ENCODE results near the gene CD5L.

CD5L gene

GRCh38 chr1:157878059-157878458, 36.5 kb upstream of the CD5L start:
- no peaks in the 10 kb centered on the region for H3K36me3 ChIP-seq (ENCODE audit: insufficient read depth, low read length)
- H3K4me3 ChIP-seq (ENCODE audit: low read length, poor library complexity, severe bottlenecking): no peak overlapping the region
- H3F3A ChIP-seq (ENCODE audit: low read depth): no peaks in the 10 kb centered on the region
- no peaks in the 10 kb centered on the region for H3K4me1 ChIP-seq (ENCODE audit: insufficient read depth, low read length, poor library complexity, severe bottlenecking)
- H3K79me2 ChIP-seq (ENCODE audit: insufficient read depth, low read length): no peaks in the 10 kb centered on the region
- H3K9me2 ChIP-seq (replicated peaks; ENCODE audit: low read depth, low read length): no peaks in the 10 kb centered on the region
- no peaks in the 10 kb centered on the region for H3K9me3 ChIP-seq (ENCODE audit: insufficient read depth, low read depth, low read length)
- H4K20me1 ChIP-seq (ENCODE audit: insufficient read depth, low read length, poor library complexity, severe bottlenecking): no peaks in the 10 kb centered on the region
- no peak for TF ChIP-seq EZH2phosphoT487 (IDR thresholded peaks at IDR 0.05; ENCODE audit: borderline replicate concordance)
- peak; percentile 75 for TF ChIP-seq CTCF (conservative IDR thresholded peaks at IDR 0.05; ENCODE audit: low read length)
- no peaks in the 10 kb centered on the region for H3K27me3 ChIP-seq (ENCODE audit: insufficient read depth, low read length, poor library complexity, severe bottlenecking)
- peak overlapping the region; percentile 13; the same call in 1 of the 2 replicates for H2AFZ ChIP-seq (ENCODE audit: low read length)
- no peak overlapping the region for H3K4me2 ChIP-seq (ENCODE audit: low read depth, low read length, poor library complexity, severe bottlenecking)
- no peak overlapping the region for H3K9ac ChIP-seq (ENCODE audit: low read depth, low read length, poor library complexity, severe bottlenecking)

- Histone ChIP-seq H3K4me3 (ENCODE audit: low read length, poor library complexity, severe bottlenecking) (no peak overlapping the region), H3K9ac (ENCODE audit: low read depth, low read length, poor library complexity, severe bottlenecking) (no peak overlapping the region), H2AFZ (ENCODE audit: low read length) (no peak overlapping the region), H3K9me2 (replicated peaks; ENCODE audit: low read depth, low read length) (no peaks in the 10 kb centered on the region), H3K79me2 (ENCODE audit: insufficient read depth, low read length) (no peaks in the 10 kb centered on the region), H4K20me1 (ENCODE audit: insufficient read depth, low read length, poor library complexity, severe bottlenecking) (no peaks in the 10 kb centered on the region), H3F3A (ENCODE audit: low read depth) (no peaks in the 10 kb centered on the region), H3K9me3 (ENCODE audit: insufficient read depth, low read depth, low read length) (no peaks in the 10 kb centered on the region), H3K36me3 (ENCODE audit: insufficient read depth, low read length) (no peaks in the 10 kb centered on the region), H3K27me3 (ENCODE audit: insufficient read depth, low read length, poor library complexity, severe bottlenecking) (no peaks in the 10 kb centered on the region), H3K4me1 (ENCODE audit: insufficient read depth, low read length, poor library complexity, severe bottlenecking) (no peaks in the 10 kb centered on the region), H3K4me2 (ENCODE audit: low read depth, low read length, poor library complexity, severe bottlenecking) (no peak overlapping the region)
- TF ChIP-seq CTCF (conservative IDR thresholded peaks at IDR 0.05; ENCODE audit: low read length) (no peak), EZH2phosphoT487 (IDR thresholded peaks at IDR 0.05; ENCODE audit: borderline replicate concordance) (no peak)
Measured at GRCh38 chr1:157870490-157870889, 28.9 kb upstream of the CD5L start.

GRCh38 chr1:157868654-157869053, 27.0 kb upstream of the CD5L start:
- Histone ChIP-seq H3K27me3 (ENCODE audit: insufficient read depth, low read length, poor library complexity, severe bottlenecking) (no peaks in the 10 kb centered on the region), H3K9me2 (replicated peaks; ENCODE audit: low read depth, low read length) (no peaks in the 10 kb centered on the region), H2AFZ (ENCODE audit: low read length) (no peak overlapping the region), H3K79me2 (ENCODE audit: insufficient read depth, low read length) (no peaks in the 10 kb centered on the region), H3K9ac (ENCODE audit: low read depth, low read length, poor library complexity, severe bottlenecking) (no peak overlapping the region), H3K4me2 (ENCODE audit: low read depth, low read length, poor library complexity, severe bottlenecking) (no peak overlapping the region), H3F3A (ENCODE audit: low read depth) (no peaks in the 10 kb centered on the region), H3K9me3 (ENCODE audit: insufficient read depth, low read depth, low read length) (no peaks in the 10 kb centered on the region), H4K20me1 (ENCODE audit: insufficient read depth, low read length, poor library complexity, severe bottlenecking) (no peaks in the 10 kb centered on the region), H3K4me1 (ENCODE audit: insufficient read depth, low read length, poor library complexity, severe bottlenecking) (no peaks in the 10 kb centered on the region), H3K4me3 (ENCODE audit: low read length, poor library complexity, severe bottlenecking) (no peak overlapping the region), H3K36me3 (ENCODE audit: insufficient read depth, low read length) (no peaks in the 10 kb centered on the region)
- TF ChIP-seq CTCF (conservative IDR thresholded peaks at IDR 0.05; ENCODE audit: low read length): no peak
- TF ChIP-seq EZH2phosphoT487 (IDR thresholded peaks at IDR 0.05; ENCODE audit: borderline replicate concordance): no peak

All from Loucy (cell line).